T-helper 2 cell (primary cell): ENCODE data around the gene NFIX.
"Not testable (repeated sequence)": the region's sequence is repeated elsewhere in the genome, so short reads cannot be mapped to it uniquely, and the experiment has no call there.

Experiments
- DNase-seq, 5 experiments: peaks; one replicate each; pipeline versions ENCODE4 v3.0.0 to v3.0.0-alpha.2; 2012 to 2022

The NFIX gene

GRCh38 chr19:12959481-12959880 is 35.8 kb upstream of the NFIX start:
- no peak for DNase-seq

GRCh38 chr19:12965017-12965811 is 30.1 kb upstream of the NFIX start:
- DNase-seq, result peak; percentile 61 to 80 (median 70)

GRCh38 chr19:12965812-12966135 is 29.5 kb upstream of the NFIX start:
- DNase-seq, result no peak

GRCh38 chr19:12967907-12968306 is 27.4 kb upstream of the NFIX start:
- no peak for DNase-seq

GRCh38 chr19:12969292-12969988 is 25.8 kb upstream of the NFIX start, which contains the start of gene DAND5:
Gene DAND5 (plus strand): TSS chr19:12969576. CDS start chr19:12969661, 85 bp downstream.
- no peak for DNase-seq

- DNase-seq, result no peak
These were observed 25.0 kb upstream of the NFIX start for GRCh38 chr19:12970070-12970820.

GRCh38 chr19:12973236-12973635 is 22.0 kb upstream of the NFIX start:
- DNase-seq, result no peak

- no peak for DNase-seq
These were observed 20.7 kb upstream of the NFIX start for GRCh38 chr19:12974301-12975220.

- no peak for DNase-seq
These were observed 20.0 kb upstream of the NFIX start for GRCh38 chr19:12975221-12975741.

GRCh38 chr19:12976109-12976508 is 19.2 kb upstream of the NFIX start:
- DNase-seq, result not testable (repeated sequence)

GRCh38 chr19:12979974-12980373 is 15.3 kb upstream of the NFIX start:
- no peak for DNase-seq

GRCh38 chr19:12982648-12983047 is 12.6 kb upstream of the NFIX start:
- no peak for DNase-seq

GRCh38 chr19:12983091-12983490 is 12.2 kb upstream of the NFIX start:
- DNase-seq, result no peak

- DNase-seq, result peak; percentile 64 to 83 (median 70)
These were observed 11.6 kb upstream of the NFIX start for GRCh38 chr19:12983542-12984142.

GRCh38 chr19:12984143-12984627 is 11.1 kb upstream of the NFIX start:
- peak in 2 of 5 experiments; percentile 32 to 59 for DNase-seq

- DNase-seq, result no peak
These were observed 10.6 kb upstream of the NFIX start for GRCh38 chr19:12984683-12985048.

GRCh38 chr19:12985049-12985776 is 10.1 kb upstream of the NFIX start:
- peak in 1 of 5 experiments; percentile 74 for DNase-seq

- DNase-seq, result no peak
These were observed 8.5 kb upstream of the NFIX start for GRCh38 chr19:12986726-12987125.

- no peak for DNase-seq
These were observed 8.1 kb upstream of the NFIX start for GRCh38 chr19:12987190-12987589.

- no peak for DNase-seq
These were observed 7.5 kb upstream of the NFIX start for GRCh38 chr19:12987781-12988180.

GRCh38 chr19:12990431-12990830 is 4.8 kb upstream of the NFIX start:
- DNase-seq, result no peak
